Measurements from ENCODE around the gene PSTPIP2. TPM values are rescaled to one million over a fixed set of nuclear protein-coding genes. Genes with fewer than 3 reads are reported as not detected.

Gene PSTPIP2
- total and polyA plus RNA-seq, 2 of the 13 experiments (the other 11 are each of a cell fraction or from before 2014, with no cell fraction given), result 0.25 to 0.27 TPM

GRCh38 chr18:45967007-45967706, 104.9 kb downstream of the PSTPIP2 start, which contains the start of gene EPG5:
EPG5 (minus strand) TSS chr18:45967329; CDS start chr18:45967239, 90 bp downstream.
- H3K79me2 ChIP-seq (ENCODE audit: insufficient read depth, low read length), result peaks cover 13% of the 10 kb centered on the region
- peak within 1 kb of the TSS; percentile 86 for H3K9ac ChIP-seq (ENCODE audit: insufficient read depth, low read depth, low read length)
- peak; percentile 99 for ATAC-seq
- DNase-seq (ENCODE audit: low spot score), result peak; percentile 93
- FAIRE-seq, result peak; percentile 92
- ChIA-PET CTCF (ENCODE audit: low intra/inter-chr PET ratio, low total read pairs) (no interaction called here), POLR2A (no interaction called here)
- peak within 1 kb of the TSS; percentile 88 for H2AFZ ChIP-seq (ENCODE audit: low read length)
- H3K9me3 ChIP-seq (ENCODE audit: low read length), result no peaks in the 10 kb centered on the region
- peaks cover 29% of the 10 kb centered on the region for H3K4me1 ChIP-seq (ENCODE audit: insufficient read depth, low read length)
- H3K4me3 ChIP-seq (replicated peaks in 1 of 3; ENCODE audit: insufficient read depth in 1 of 3, low read depth in 2 of 3, low read length in 3 of 3), result peak within 1 kb of the TSS; percentile 96 to 100 (median 97)
- no peaks in the 10 kb centered on the region; a peak in 1 of 5 replicates for H3K27me3 ChIP-seq (ENCODE audit: control insufficient read depth in 1 of 2, insufficient read depth in 2 of 2, low read length in 2 of 2)
- peak within 1 kb of the TSS; percentile 73 for H3K27ac ChIP-seq (ENCODE audit: extremely low read length, insufficient read depth, low read length)
- in situ Hi-C loops (cut with HindIII; ENCODE audit: extremely low pct_ligation_motif_present, low pct_unique_long_range_greater_than_20kb), result loop anchor here (5.0 kb wide), 1 partner anchor 105 kb away; the partner anchor contains the start of gene PSTPIP2
- intact Hi-C loops (cut with micrococcal nuclease; ENCODE audit: unreplicated experiment), result loop anchor here (1.0 to 5.0 kb wide), 4 partner anchors 32 to 275 kb away; partner anchors contain the start of gene PSTPIP2
- 2% methylated on average over 21 of the region's 50 CpGs for WGBS (ENCODE audit: low lambda C conversion rate)
- H3K4me2 ChIP-seq (ENCODE audit: low read depth, low read length), result peak within 1 kb of the TSS; percentile 79
- no peaks in the 10 kb centered on the region for H3K36me3 ChIP-seq (replicated peaks in 1 of 2; ENCODE audit: control insufficient read depth in 1 of 2, insufficient read depth in 2 of 2, low read length in 2 of 2)
- no TSS peak for BruUV-seq (replicated peaks)
- H4K20me1 ChIP-seq (ENCODE audit: insufficient read depth, low read length), result no peaks in the 10 kb centered on the region
- peak; percentile 51; the same call in 1 of the 2 replicates for TF ChIP-seq MXD1 (CRISPR knock-in tag; IDR thresholded peaks at IDR 0.05)
- TF ChIP-seq MYPOP (CRISPR knock-in tag; IDR thresholded peaks at IDR 0.05), result peak; percentile 82
- no peak; the same call in 1 of the 2 replicates for TF ChIP-seq ZFP41 (CRISPR knock-in tag; IDR thresholded peaks at IDR 0.05; ENCODE audit: borderline replicate concordance)
- no peak for TF ChIP-seq SNAPC4 (CRISPR knock-in tag; IDR thresholded peaks at IDR 0.05)
- 0 out of 2 replicates have a peak, but pooled peaks have one; percentile 40 for TF ChIP-seq ZNF552 (CRISPR knock-in tag; IDR thresholded peaks at IDR 0.05; ENCODE audit: borderline replicate concordance)
- TF ChIP-seq PHF8 (CRISPR knock-in tag; IDR thresholded peaks at IDR 0.05), result peak; percentile 84
- peak; percentile 81 for TF ChIP-seq ZNF687 (CRISPR knock-in tag; IDR thresholded peaks at IDR 0.05)
- TF ChIP-seq ELF4 (CRISPR knock-in tag; IDR thresholded peaks at IDR 0.05; ENCODE audit: borderline replicate concordance), result no peak
- TF ChIP-seq MIXL1 (CRISPR knock-in tag; IDR thresholded peaks at IDR 0.05), result no peak
- no peak for TF ChIP-seq SNRNP70 (IDR thresholded peaks at IDR 0.05; ENCODE audit: low read depth, low read length)
- TF ChIP-seq RFX5 (IDR thresholded peaks at IDR 0.05; ENCODE audit: low read depth, low read length), result no peak

Measured in HepG2 (cell line).